Bone marrow (tissue), 2 donors: Measurements from ENCODE around the gene CFAP107.

Experiments
- DNase-seq, 2 donors: peaks; one replicate each; lab custom pipeline; 2025; lab: John Stamatoyannopoulos, UW

Gene CFAP107

DNA sequence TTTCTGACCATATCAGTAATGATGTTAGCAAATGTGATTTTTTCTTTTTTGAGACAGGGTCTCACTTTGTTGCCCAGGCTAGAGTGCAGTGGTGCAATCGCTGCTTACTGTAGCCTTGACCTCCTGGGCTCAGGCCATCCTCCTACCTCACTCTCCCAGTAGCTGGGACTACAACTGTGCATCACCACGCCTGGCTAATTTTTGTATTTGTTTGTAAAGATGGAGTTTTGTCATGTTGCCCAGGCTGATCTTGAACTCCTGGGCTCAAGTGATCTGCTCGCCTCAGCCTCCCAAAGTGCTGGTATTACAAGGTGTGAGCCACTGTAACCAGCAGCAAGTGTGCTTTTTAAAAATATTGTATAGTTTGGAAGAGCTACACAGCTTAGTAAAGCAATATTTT, 4.1 kb upstream of the CFAP107 start:
- no peak for DNase-seq

DNA sequence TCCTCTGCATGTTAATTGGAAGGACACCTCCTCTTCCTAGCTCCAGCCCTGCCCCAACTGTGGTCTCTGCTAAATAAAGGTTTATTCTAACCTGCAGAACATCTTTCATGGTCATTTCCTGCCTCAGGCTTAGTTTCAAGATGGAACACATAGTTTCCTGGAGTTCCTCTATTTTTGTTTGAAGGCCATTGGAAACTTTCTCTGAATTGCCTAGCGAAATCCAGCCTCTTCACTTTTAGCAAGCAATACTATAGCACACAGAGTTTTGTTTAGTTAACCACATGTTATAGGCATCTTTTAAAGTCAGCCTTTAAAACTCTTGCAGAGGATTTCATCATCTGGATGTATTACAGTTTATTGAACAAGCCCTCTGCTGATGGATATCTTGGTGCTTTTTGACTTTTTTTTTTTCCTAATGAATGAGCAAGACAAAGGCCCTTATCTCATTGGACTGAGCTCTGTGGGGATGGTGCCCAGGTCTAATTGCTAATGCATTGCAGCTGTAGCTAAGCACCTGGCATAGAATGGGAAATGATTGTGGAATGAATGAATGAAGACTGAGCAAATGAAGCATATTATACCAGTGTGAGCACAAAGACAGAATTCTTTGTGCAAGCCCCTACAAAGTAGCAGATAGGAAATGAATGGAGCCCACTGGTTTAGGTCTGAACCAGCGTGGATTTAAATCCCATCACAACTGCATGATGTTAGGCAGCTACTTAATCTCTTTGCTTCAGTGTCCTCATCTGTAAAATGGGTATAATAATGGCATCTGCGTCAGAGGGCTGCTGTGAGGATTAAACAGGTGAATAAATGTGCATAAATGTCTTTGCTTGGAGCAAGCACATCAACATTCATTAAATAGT, 641 bp upstream of the CFAP107 start:
- DNase-seq: no peak

- DNase-seq: no peak
These were observed 2.9 kb downstream of the CFAP107 start for GRCh38 chr1:12748778-12749355.

GRCh38 chr1:12754738-12755137, 8.7 kb downstream of the CFAP107 start:
- no peak for DNase-seq

- no peak for DNase-seq
These were observed 10.3 kb downstream of the CFAP107 start for GRCh38 chr1:12756273-12756672.

GRCh38 chr1:12756768-12757413, 10.9 kb downstream of the CFAP107 start:
- no peak for DNase-seq

DNA sequence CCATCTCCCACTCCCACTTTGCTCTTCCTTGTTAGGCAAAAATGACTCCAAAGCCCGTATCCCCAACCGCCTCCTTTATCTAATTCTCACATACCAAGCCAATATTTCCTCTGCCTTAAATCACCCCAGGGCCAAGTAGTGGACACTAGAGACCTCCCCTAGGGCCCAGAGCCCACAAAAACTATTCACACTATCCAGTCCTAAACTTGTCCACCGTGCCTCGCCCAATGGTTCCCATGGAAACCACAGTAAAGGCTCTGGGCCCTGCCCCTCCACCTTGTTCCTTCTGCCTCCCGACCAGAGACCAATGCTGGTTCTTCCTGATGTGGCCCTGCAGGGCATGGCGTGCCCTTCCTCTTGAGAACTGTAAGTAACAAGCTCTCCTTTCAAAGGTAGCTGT, 11.8 kb downstream of the CFAP107 start:
- no peak for DNase-seq

- DNase-seq: no peak
These were observed 14.3 kb downstream of the CFAP107 start for GRCh38 chr1:12760256-12760795.

DNA sequence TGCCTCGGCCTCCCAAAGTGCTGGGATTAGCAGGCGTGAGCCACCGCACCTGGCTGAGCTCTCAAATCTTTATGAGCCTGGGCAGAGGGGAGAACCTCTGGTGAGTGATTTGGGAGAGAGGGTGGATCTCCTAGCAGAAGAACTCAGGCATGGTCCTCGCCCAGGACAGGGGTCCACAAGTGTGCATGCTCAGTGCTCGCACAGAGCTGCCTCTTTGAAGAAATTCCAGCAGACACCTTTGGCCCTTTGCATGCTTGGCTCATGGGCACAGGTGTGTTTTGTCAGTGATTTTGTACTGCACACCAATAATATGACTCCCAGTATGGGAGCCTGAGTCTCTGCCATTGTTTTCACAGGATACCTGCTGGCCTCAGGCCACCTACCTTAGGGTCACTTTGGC, 15.8 kb downstream of the CFAP107 start:
- no peak for DNase-seq

DNA sequence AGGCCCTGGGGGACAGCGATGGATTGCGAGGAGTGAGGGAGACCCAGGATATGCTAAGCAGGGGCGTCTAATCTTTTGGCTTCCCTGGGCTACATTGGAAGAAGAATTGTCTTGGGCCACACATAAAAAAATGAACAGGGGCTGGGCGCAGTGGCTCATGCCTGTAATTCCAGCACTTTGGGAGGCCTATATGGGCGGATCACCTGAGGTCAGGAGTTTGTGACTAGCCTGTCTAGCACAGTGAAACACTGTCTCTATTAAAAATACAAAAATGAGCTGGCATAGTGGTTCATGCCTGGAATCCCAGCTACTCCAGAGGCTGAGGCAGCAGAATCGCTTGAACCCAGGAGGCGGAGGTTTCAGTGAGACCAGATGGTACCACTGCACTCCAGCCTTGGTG, 16.8 kb downstream of the CFAP107 start:
- no peak for DNase-seq

DNA sequence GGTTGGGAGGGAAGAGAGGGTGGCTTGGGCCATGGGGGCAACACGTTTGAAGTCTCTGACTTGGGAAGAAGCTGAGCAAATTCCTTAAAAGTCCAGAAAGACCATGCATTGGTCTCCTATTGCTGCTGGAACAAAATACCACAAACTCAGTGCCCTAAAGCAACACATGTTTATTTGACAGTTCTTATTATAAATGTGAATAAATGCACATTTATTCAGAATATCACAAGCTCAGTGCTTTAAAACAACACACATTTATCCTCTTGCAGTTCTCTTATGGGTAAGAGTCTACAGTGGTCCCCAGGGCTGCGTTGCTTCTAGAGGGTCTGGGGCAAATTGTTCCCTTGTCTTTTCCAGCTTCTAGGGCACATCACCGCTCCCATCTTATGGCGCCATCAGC, 17.5 kb downstream of the CFAP107 start:
- no peak for DNase-seq

DNA sequence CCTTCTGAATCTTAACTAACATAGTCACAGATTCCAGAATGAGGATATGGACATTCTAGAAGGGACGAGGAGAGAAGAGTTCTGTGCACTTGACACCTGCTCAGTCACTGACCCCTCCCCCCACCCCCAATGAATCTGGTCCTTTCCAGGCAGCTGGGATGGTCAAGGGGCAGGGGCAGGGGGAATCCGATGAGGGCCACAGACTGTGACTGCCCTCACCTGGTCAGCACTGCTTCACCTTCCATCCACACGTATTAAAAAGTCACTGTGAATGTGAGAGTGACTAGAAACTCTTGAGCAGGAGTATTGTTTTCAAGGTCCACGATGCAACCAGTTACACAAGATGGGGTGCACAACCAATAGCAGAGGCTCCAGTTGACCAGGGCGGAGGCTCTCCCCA, 18.0 kb downstream of the CFAP107 start:
- DNase-seq: no peak

DNA sequence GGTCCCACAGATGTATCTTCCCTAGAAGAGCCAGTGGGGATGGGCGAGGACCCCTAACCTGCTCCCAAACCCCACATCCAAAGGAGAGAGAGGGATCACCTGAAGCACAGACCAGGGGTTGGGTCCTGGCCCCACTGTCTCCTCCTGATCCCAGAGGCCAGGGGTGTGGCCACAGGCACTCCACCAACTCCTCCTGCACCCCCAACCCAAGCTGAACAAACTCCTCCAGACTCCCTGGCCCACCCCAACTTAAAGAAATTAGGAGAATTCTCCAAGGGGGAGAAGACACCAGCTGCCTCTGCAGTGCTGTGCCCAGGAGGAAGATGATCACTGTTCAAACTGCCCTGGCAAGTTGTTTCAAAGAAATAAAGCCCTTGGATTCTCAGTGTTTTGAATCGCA, 23.0 kb downstream of the CFAP107 start:
- no peak for DNase-seq

DNA sequence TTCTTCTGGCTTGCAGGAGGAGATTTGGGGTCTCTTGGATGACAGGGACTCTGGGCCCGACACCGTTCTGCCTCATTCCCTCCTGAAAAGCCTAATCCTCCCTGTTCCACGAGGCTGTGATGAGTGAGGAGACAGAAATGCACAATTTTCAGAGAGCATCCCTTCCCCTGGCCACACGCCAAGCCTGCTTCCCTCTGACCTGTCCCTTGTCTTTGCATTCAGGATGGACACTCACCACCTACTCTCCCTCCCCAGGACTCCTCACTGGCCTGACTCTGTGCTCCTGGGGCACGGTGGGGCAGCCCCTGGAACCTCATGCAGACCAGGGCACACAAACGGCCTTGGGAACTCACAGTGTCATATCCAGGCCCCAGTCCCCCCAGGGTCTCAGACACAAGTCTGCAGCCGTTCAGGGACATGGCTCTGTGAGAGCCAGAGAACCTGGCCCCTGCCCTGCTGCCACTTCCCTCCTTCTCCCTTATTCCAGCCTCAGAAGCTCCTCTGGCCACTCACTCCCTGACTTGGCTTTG, 24.0 kb downstream of the CFAP107 start:
- DNase-seq: no peak

GRCh38 chr1:12770620-12771019, 24.6 kb downstream of the CFAP107 start:
- no peak for DNase-seq

DNA sequence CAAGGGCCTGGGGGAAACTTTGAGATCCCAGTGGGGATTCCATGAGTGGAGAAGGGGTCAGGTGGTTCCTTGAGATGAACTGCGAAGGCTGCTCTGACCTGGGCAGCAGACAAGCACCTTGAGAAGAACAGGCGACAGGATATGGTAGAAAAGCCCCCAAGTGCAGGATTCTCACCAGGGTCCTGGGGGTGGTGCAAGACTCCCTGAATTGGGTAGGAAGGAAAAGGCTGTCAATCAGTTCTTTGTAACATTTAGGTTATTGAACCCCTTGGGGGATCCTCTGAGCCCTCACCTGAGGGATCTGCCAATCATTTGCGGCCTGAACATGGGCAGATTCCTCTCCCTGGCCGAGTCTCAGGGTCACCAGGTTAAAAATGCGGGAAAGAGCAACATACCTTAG, 25.2 kb downstream of the CFAP107 start:
- no peak for DNase-seq

- no peak for DNase-seq
These were observed 26.5 kb downstream of the CFAP107 start for GRCh38 chr1:12772520-12772919.

GRCh38 chr1:12773438-12773837, 27.4 kb downstream of the CFAP107 start, which contains the start of gene PRAMEF12:
Gene PRAMEF12, plus strand, starts transcription at chr1:12773738. Its CDS starts 1,130 bp downstream, at chr1:12774868.
- no peak for DNase-seq

GRCh38 chr1:12774801-12775345, 28.9 kb downstream of the CFAP107 start:
- DNase-seq: no peak

DNA sequence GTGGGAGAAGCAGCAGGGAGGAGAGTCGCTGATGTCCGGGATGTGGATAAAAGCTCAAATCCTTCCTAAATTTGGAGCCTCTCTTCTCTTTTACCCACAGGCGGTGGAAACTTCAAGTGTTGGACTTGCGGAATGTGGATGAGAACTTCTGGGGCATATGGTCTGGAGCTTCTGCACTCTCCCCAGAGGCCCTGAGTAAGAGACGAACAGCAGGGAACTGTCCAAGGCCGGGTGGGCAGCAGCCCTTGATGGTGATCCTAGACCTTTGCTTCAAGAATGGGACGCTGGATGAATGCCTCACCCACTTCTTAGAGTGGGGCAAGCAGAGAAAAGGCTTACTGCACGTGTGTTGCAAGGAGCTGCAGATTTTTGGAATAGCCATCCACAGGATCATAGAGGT, 29.4 kb downstream of the CFAP107 start:
- DNase-seq: no peak

- no peak for DNase-seq
These were observed 31.0 kb downstream of the CFAP107 start for GRCh38 chr1:12776801-12777557.

- no peak for DNase-seq
These were observed 32.1 kb downstream of the CFAP107 start for GRCh38 chr1:12778061-12778460.
